ENCODE results near the gene BMP4. TPM values are rescaled to one million over a fixed set of nuclear protein-coding genes. Genes with fewer than 3 reads are reported as not detected.

BMP4 gene
- total RNA-seq (not detected), polyA plus RNA-seq (under 1 TPM in 1 of 4 donors, not detected in 3; 0.29 TPM)

GRCh38 chr14:53956427-53957201, at the start of gene BMP4:
Gene BMP4, minus strand, starts transcription at chr14:53956825. Its CDS starts 4,603 bp downstream, at chr14:53952222.
- Mint-ChIP-seq H3K27ac (no peak within 1 kb of the TSS), H3K4me3 (peak within 1 kb of the TSS; percentile 52 to 71 (median 62)), H3K9me3 (peaks cover 0 to 3% (median 0%) of the 10 kb centered on the region in 7 donors), H3K27me3 (peaks cover 59% of the 10 kb centered on the region), H3K4me1 (peaks cover 3 to 42% (median 9%) of the 10 kb centered on the region in 4 donors), H3K36me3 (no peaks in the 10 kb centered on the region)
- Histone ChIP-seq H3K36me3 (ENCODE audit: control insufficient read depth, insufficient read depth, low read length) (no peaks in the 10 kb centered on the region), H3K27me3 (ENCODE audit: control insufficient read depth, insufficient read depth, low read length) (peaks cover 6% of the 10 kb centered on the region), H3K4me1 (ENCODE audit: control insufficient read depth, insufficient read depth, low read length, poor library complexity, severe bottlenecking) (peaks cover 34% of the 10 kb centered on the region), H3K4me3 (ENCODE audit: low read depth, low read length) (peak within 1 kb of the TSS; percentile 26), H3K27ac (ENCODE audit: insufficient read depth, low read length, poor library complexity, severe bottlenecking) (no peak within 1 kb of the TSS), H3K9me3 (ENCODE audit: control insufficient read depth in 2 of 2, low read length in 2 of 2) (no peaks in the 10 kb centered on the region)
- DNase-seq = peak in 1 of 3 donors; percentile 30
- ATAC-seq (ENCODE audit: low read depth in 2 of 2) = no peak

GRCh38 chr14:54003064-54003463, 46.4 kb upstream of the BMP4 start:
- Mint-ChIP-seq H3K27ac (no peak overlapping the region), H3K9me3 (peaks cover 0 to 10% (median 2%) of the 10 kb centered on the region in 7 donors), H3K4me3 (no peak overlapping the region), H3K27me3 (no peaks in the 10 kb centered on the region), H3K4me1 (no peaks in the 10 kb centered on the region), H3K36me3 (no peaks in the 10 kb centered on the region)
- Histone ChIP-seq H3K36me3 (ENCODE audit: control insufficient read depth, insufficient read depth, low read length) (no peaks in the 10 kb centered on the region), H3K4me1 (ENCODE audit: control insufficient read depth, insufficient read depth, low read length, poor library complexity, severe bottlenecking) (no peaks in the 10 kb centered on the region), H3K27ac (ENCODE audit: insufficient read depth, low read length, poor library complexity, severe bottlenecking) (no peak overlapping the region), H3K4me3 (ENCODE audit: low read depth, low read length) (no peak overlapping the region), H3K27me3 (ENCODE audit: control insufficient read depth, insufficient read depth, low read length) (no peaks in the 10 kb centered on the region), H3K9me3 (ENCODE audit: control insufficient read depth in 2 of 2, low read length in 2 of 2) (no peaks in the 10 kb centered on the region)
- ATAC-seq (ENCODE audit: low read depth in 2 of 2) (no peak), DNase-seq (no peak)

- Histone ChIP-seq H3K9me3 (ENCODE audit: control insufficient read depth in 2 of 2, low read length in 2 of 2) (no peaks in the 10 kb centered on the region), H3K27ac (ENCODE audit: insufficient read depth, low read length, poor library complexity, severe bottlenecking) (no peak overlapping the region), H3K27me3 (ENCODE audit: control insufficient read depth, insufficient read depth, low read length) (no peaks in the 10 kb centered on the region), H3K4me1 (ENCODE audit: control insufficient read depth, insufficient read depth, low read length, poor library complexity, severe bottlenecking) (no peaks in the 10 kb centered on the region), H3K4me3 (ENCODE audit: low read depth, low read length) (no peak overlapping the region), H3K36me3 (ENCODE audit: control insufficient read depth, insufficient read depth, low read length) (no peaks in the 10 kb centered on the region)
- no peaks in the 10 kb centered on the region for H3K27me3 Mint-ChIP-seq
- peaks cover 0 to 10% (median 2%) of the 10 kb centered on the region in 7 donors for H3K9me3 Mint-ChIP-seq
- H3K4me1 Mint-ChIP-seq = no peaks in the 10 kb centered on the region
- H3K36me3 Mint-ChIP-seq = no peaks in the 10 kb centered on the region
- ATAC-seq (ENCODE audit: low read depth in 2 of 2) (no peak), DNase-seq (no peak)
- H3K27ac Mint-ChIP-seq = no peak overlapping the region
- H3K4me3 Mint-ChIP-seq = no peak overlapping the region
These were observed 46.0 kb upstream of the BMP4 start for GRCh38 chr14:54002653-54003052.

- Histone ChIP-seq H3K4me3 (ENCODE audit: low read depth, low read length) (no peak overlapping the region), H3K27ac (ENCODE audit: insufficient read depth, low read length, poor library complexity, severe bottlenecking) (no peak overlapping the region), H3K9me3 (ENCODE audit: control insufficient read depth in 2 of 2, low read length in 2 of 2) (no peaks in the 10 kb centered on the region), H3K4me1 (ENCODE audit: control insufficient read depth, insufficient read depth, low read length, poor library complexity, severe bottlenecking) (no peaks in the 10 kb centered on the region), H3K36me3 (ENCODE audit: control insufficient read depth, insufficient read depth, low read length) (no peaks in the 10 kb centered on the region), H3K27me3 (ENCODE audit: control insufficient read depth, insufficient read depth, low read length) (no peaks in the 10 kb centered on the region)
- Mint-ChIP-seq H3K4me1 (no peaks in the 10 kb centered on the region), H3K27me3 (no peaks in the 10 kb centered on the region), H3K27ac (no peak overlapping the region), H3K36me3 (no peaks in the 10 kb centered on the region), H3K4me3 (no peak overlapping the region), H3K9me3 (peaks cover 0 to 4% (median 0%) of the 10 kb centered on the region in 7 donors)
- ATAC-seq (ENCODE audit: low read depth in 2 of 2) (no peak), DNase-seq (no peak)
These were observed 44.7 kb upstream of the BMP4 start for GRCh38 chr14:54001189-54001878.

- peaks cover 0 to 2% (median 0%) of the 10 kb centered on the region in 7 donors for H3K9me3 Mint-ChIP-seq
- no peaks in the 10 kb centered on the region for H3K36me3 Mint-ChIP-seq
- DNase-seq = no peak
- H3K4me3 Mint-ChIP-seq = no peak overlapping the region
- no peaks in the 10 kb centered on the region for H3K4me1 Mint-ChIP-seq
- Histone ChIP-seq H3K27ac (ENCODE audit: insufficient read depth, low read length, poor library complexity, severe bottlenecking) (no peak overlapping the region), H3K4me3 (ENCODE audit: low read depth, low read length) (no peak overlapping the region), H3K27me3 (ENCODE audit: control insufficient read depth, insufficient read depth, low read length) (no peaks in the 10 kb centered on the region), H3K4me1 (ENCODE audit: control insufficient read depth, insufficient read depth, low read length, poor library complexity, severe bottlenecking) (no peaks in the 10 kb centered on the region), H3K36me3 (ENCODE audit: control insufficient read depth, insufficient read depth, low read length) (no peaks in the 10 kb centered on the region), H3K9me3 (ENCODE audit: control insufficient read depth in 2 of 2, low read length in 2 of 2) (no peaks in the 10 kb centered on the region)
- no peaks in the 10 kb centered on the region for H3K27me3 Mint-ChIP-seq
- no peak overlapping the region for H3K27ac Mint-ChIP-seq
- no peak for ATAC-seq (ENCODE audit: low read depth in 2 of 2)
These were observed 43.8 kb upstream of the BMP4 start for GRCh38 chr14:54000341-54000811.

- ATAC-seq (ENCODE audit: low read depth in 2 of 2) = no peak
- no peak overlapping the region for H3K4me3 Mint-ChIP-seq
- H3K27me3 Mint-ChIP-seq = no peaks in the 10 kb centered on the region
These were observed 42.5 kb upstream of the BMP4 start for GRCh38 chr14:53999061-53999488.

GRCh38 chr14:53996041-53996440, 39.4 kb upstream of the BMP4 start:
- no peak for ATAC-seq (ENCODE audit: low read depth in 2 of 2)
- H3K9me3 Mint-ChIP-seq = peaks cover 0 to 4% (median 0%) of the 10 kb centered on the region in 7 donors

More at GRCh38 chr14:53999061-53999488, 42.5 kb upstream of the BMP4 start:
- Histone ChIP-seq H3K4me1 (ENCODE audit: control insufficient read depth, insufficient read depth, low read length, poor library complexity, severe bottlenecking) (no peaks in the 10 kb centered on the region), H3K36me3 (ENCODE audit: control insufficient read depth, insufficient read depth, low read length) (no peaks in the 10 kb centered on the region), H3K27me3 (ENCODE audit: control insufficient read depth, insufficient read depth, low read length) (no peaks in the 10 kb centered on the region), H3K4me3 (ENCODE audit: low read depth, low read length) (no peak overlapping the region), H3K27ac (ENCODE audit: insufficient read depth, low read length, poor library complexity, severe bottlenecking) (no peak overlapping the region), H3K9me3 (ENCODE audit: control insufficient read depth in 2 of 2, low read length in 2 of 2) (no peaks in the 10 kb centered on the region)
- DNase-seq = no peak
- no peaks in the 10 kb centered on the region for H3K36me3 Mint-ChIP-seq
- H3K4me1 Mint-ChIP-seq = no peaks in the 10 kb centered on the region
- H3K9me3 Mint-ChIP-seq = peaks cover 0 to 2% (median 0%) of the 10 kb centered on the region in 7 donors
- H3K27ac Mint-ChIP-seq = no peak overlapping the region

More at GRCh38 chr14:53996041-53996440, 39.4 kb upstream of the BMP4 start:
- Histone ChIP-seq H3K27ac (ENCODE audit: insufficient read depth, low read length, poor library complexity, severe bottlenecking) (no peak overlapping the region), H3K27me3 (ENCODE audit: control insufficient read depth, insufficient read depth, low read length) (no peaks in the 10 kb centered on the region), H3K9me3 (ENCODE audit: control insufficient read depth in 2 of 2, low read length in 2 of 2) (no peaks in the 10 kb centered on the region), H3K4me1 (ENCODE audit: control insufficient read depth, insufficient read depth, low read length, poor library complexity, severe bottlenecking) (no peaks in the 10 kb centered on the region), H3K36me3 (ENCODE audit: control insufficient read depth, insufficient read depth, low read length) (no peaks in the 10 kb centered on the region), H3K4me3 (ENCODE audit: low read depth, low read length) (no peak overlapping the region)
- Mint-ChIP-seq H3K4me3 (no peak overlapping the region), H3K36me3 (no peaks in the 10 kb centered on the region), H3K27ac (no peak overlapping the region), H3K27me3 (no peaks in the 10 kb centered on the region), H3K4me1 (no peaks in the 10 kb centered on the region)
- no peak for DNase-seq

Measured in CD4-positive, CD25-positive, alpha-beta regulatory T cell (primary cell).